Fibroblast of the aortic adventitia (primary cell): ENCODE measurements around the gene NOVA1. TPM values are rescaled to one million over a fixed set of nuclear protein-coding genes. Genes with fewer than 3 reads are reported as not detected.
"Not testable (repeated sequence)": the region's sequence is repeated elsewhere in the genome, so short reads cannot be mapped to it uniquely, and the experiment has no call there.

Source experiments
- DNase-seq: peaks from one replicate; pipeline ENCODE4 v3.0.0-alpha.2; 2010; ENCODE audit warnings: low read depth
- H3K4me3 ChIP-seq: 2 replicates; pipeline ENCODE4 v1.5.1; 2011; ENCODE audit warnings: low read depth, mild to moderate bottlenecking, control low read depth, low read length, moderate library complexity
- total RNA-seq: library from RNA; depleted of rRNA; stranded (reverse); fragments of >200 nt; gene quantifications from 2 replicates; pipeline ENCODE4 v1.2.3, GENCODE V29; 2012; ENCODE audit warnings: low replicate concordance
- TF ChIP-seq, protein P1 (sequence below): IDR thresholded peaks from 2 replicates; pipeline ENCODE4 v1.5.1; 2011; ENCODE audit warnings: mild to moderate bottlenecking, low read length, control low read depth, inconsistent platforms; ENCODE audit not compliant: insufficient read depth

NOVA1 gene, protein sequence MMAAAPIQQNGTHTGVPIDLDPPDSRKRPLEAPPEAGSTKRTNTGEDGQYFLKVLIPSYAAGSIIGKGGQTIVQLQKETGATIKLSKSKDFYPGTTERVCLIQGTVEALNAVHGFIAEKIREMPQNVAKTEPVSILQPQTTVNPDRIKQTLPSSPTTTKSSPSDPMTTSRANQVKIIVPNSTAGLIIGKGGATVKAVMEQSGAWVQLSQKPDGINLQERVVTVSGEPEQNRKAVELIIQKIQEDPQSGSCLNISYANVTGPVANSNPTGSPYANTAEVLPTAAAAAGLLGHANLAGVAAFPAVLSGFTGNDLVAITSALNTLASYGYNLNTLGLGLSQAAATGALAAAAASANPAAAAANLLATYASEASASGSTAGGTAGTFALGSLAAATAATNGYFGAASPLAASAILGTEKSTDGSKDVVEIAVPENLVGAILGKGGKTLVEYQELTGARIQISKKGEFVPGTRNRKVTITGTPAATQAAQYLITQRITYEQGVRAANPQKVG
- total RNA-seq: 2.7 and 16.9 TPM in 2 replicates

DNA sequence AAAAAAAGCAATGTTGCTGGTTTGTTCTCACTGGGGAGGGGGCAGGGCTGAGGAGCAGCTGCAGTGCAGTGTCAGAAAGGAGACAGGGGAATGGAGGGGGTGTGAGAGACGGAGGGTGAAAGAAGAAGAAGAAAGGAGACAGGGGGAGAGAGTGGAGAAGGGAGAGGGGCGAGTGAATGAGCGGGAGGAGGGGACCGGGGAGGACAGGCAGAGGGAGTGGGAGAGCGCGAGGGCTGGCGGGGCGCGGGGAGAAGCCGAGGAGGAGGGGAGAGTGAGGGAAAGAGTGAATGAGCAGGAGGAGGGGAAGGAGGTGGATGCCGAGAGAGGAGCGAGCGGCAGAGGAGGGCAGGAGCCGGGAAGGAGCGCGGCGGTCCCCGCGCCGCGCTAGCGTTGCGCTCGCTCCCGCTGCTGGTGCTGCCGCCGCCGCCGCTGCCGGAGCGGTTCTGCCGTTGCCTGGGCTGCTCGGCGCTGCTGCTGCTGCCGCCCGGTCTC, at the start of gene NOVA1:
Gene NOVA1 (minus strand): TSS at position 445 of the 492 bp plus-strand sequence. CDS start 597 bp downstream, outside the sequence.
- TF ChIP-seq, protein P1, sequence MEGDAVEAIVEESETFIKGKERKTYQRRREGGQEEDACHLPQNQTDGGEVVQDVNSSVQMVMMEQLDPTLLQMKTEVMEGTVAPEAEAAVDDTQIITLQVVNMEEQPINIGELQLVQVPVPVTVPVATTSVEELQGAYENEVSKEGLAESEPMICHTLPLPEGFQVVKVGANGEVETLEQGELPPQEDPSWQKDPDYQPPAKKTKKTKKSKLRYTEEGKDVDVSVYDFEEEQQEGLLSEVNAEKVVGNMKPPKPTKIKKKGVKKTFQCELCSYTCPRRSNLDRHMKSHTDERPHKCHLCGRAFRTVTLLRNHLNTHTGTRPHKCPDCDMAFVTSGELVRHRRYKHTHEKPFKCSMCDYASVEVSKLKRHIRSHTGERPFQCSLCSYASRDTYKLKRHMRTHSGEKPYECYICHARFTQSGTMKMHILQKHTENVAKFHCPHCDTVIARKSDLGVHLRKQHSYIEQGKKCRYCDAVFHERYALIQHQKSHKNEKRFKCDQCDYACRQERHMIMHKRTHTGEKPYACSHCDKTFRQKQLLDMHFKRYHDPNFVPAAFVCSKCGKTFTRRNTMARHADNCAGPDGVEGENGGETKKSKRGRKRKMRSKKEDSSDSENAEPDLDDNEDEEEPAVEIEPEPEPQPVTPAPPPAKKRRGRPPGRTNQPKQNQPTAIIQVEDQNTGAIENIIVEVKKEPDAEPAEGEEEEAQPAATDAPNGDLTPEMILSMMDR: no peak
- no peak for DNase-seq
- peak within 1 kb of the TSS; percentile 82 for H3K4me3 ChIP-seq

DNA sequence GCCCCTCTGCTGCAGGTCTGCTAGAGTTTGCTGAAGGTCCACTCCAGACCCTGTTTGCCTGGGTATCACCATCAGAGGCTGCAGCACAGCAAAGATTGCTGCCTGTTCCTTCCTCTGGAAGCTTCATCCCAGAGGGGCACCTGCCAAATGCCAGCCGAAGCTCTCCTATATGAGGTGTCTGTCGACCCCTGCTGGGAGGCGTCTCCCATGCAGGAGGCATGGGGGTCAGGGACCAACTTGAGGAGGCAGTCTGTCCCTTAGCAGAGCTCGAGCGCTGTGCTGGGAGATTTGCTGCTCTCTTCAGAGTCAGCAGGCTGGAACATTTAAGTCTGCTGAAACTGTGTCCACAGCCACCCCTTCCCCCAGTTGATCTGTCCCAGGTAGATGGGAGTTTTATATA, 47.2 kb upstream of the NOVA1 start:
- H3K4me3 ChIP-seq, DNase-seq: not testable (repeated sequence)

GRCh38 chr14:26636561-26636960, 38.7 kb upstream of the NOVA1 start:
- H3K4me3 ChIP-seq: no peak overlapping the region
- DNase-seq: peak; percentile 21
- TF ChIP-seq, protein P1: no peak

GRCh38 chr14:26634946-26635345, 37.1 kb upstream of the NOVA1 start:
- not testable (repeated sequence) for DNase-seq, H3K4me3 ChIP-seq

DNA sequence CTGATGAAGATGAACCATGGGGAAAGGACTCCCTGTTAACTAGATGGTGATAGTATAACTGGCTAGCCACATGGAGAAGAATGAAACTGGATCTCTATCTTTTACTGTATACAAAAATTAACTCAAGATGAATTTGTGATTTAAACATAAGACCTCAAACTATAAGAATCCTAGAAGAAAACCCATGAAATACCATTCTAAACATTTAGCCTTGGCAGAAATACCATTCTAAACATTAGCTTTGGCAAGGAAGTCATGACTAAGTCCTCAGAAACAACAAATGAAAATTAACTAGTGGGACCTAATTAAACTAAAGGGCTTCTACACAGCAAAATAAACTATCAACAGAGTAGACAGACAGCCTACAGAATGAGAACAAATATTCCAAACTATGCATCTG, 28.4 kb upstream of the NOVA1 start:
- DNase-seq: no peak
- TF ChIP-seq, protein P1: no peak
- H3K4me3 ChIP-seq: no peak overlapping the region

- TF ChIP-seq, protein P1: no peak
- H3K4me3 ChIP-seq: no peak overlapping the region
- no peak for DNase-seq
Observed at GRCh38 chr14:26622611-26623010, 24.8 kb upstream of the NOVA1 start.

DNA sequence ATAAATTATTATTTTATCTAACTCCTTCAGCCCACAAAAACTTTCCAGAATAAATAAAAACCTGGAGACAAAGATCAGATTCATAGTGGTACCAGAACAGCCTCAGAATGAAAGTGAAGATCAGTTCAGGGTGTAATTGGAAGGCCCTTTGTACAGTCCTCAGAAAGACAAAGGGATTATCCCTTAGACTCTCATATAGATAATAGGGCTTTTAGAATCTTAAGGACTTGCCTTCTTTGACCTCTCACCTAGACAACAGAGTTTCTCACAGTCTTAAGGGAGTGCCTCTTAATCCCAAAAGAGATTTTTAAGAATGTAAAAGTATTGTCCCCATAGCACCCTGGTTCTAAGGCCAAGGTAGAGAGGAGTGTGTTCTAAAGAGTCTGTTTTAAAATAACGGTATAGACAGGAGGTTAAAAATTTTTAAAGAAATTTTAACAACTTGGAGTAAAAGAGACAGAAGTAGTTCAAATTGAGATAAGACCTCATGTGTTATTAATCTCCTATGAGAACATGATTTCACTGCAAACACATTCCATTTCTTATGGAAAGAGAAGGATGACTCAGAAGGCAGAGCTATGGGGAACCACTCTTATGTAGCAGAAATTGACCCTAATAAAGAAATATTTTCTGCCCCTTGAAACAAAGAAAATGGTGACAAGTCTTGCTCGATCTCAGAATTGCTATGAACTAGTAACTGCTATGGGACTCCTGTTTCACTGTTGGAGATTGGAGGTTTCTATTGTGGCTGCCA, 24.2 kb upstream of the NOVA1 start:
- TF ChIP-seq, protein P1: no peak
- peak; percentile 54 for DNase-seq
- H3K4me3 ChIP-seq: no peak overlapping the region
